ENCODE results near the gene HAS3. TPM values are rescaled to one million over a fixed set of nuclear protein-coding genes. Genes with fewer than 3 reads are reported as not detected.

HAS3 gene
- total RNA-seq, 3 donors from 2014 or later (not counting 1 experiment from before 2014, with no cell fraction given), result 1.8 to 2.5 (median 2.3) TPM

DNA sequence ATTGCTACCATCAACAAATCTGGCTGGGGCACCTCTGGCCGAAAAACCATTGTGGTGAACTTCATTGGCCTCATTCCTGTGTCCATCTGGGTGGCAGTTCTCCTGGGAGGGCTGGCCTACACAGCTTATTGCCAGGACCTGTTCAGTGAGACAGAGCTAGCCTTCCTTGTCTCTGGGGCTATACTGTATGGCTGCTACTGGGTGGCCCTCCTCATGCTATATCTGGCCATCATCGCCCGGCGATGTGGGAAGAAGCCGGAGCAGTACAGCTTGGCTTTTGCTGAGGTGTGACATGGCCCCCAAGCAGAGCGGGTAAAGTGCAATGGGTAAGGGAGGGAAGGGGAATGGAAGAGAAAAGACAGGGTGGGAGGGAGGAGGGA, 9.5 kb downstream of the HAS3 start:
- Histone ChIP-seq H3K9me3 (ENCODE audit: control insufficient read depth, insufficient read depth, low read length) (no peaks in the 10 kb centered on the region), H3K36me3 (ENCODE audit: control insufficient read depth, insufficient read depth, low read length) (peaks cover 47% of the 10 kb centered on the region), H3K27ac (ENCODE audit: low read length) (no peak overlapping the region), H3K4me1 (ENCODE audit: control insufficient read depth, insufficient read depth, low read length) (no peaks in the 10 kb centered on the region), H3K4me3 (ENCODE audit: low read length) (no peak overlapping the region), H3K27me3 (ENCODE audit: control insufficient read depth, insufficient read depth, low read length) (no peaks in the 10 kb centered on the region)
- H3K4me1 Mint-ChIP-seq, result peaks cover 0 to 10% of the 10 kb centered on the region in 2 donors
- no peak overlapping the region for H3K27ac Mint-ChIP-seq
- H3K4me3 Mint-ChIP-seq, result no peak overlapping the region
- no peaks in the 10 kb centered on the region for H3K36me3 Mint-ChIP-seq
- H3K27me3 Mint-ChIP-seq (ENCODE audit: low read depth in 2 of 2), result no peaks in the 10 kb centered on the region
- ATAC-seq (no peak), DNase-seq (no peak)
- WGBS (ENCODE audit: insufficient coverage), result 98% methylated on average over 6 of the region's 6 CpGs
- intact Hi-C loops (cut with micrococcal nuclease), result no loop called here
- no peaks in the 10 kb centered on the region for H3K9me3 Mint-ChIP-seq
- TF ChIP-seq, protein P1, sequence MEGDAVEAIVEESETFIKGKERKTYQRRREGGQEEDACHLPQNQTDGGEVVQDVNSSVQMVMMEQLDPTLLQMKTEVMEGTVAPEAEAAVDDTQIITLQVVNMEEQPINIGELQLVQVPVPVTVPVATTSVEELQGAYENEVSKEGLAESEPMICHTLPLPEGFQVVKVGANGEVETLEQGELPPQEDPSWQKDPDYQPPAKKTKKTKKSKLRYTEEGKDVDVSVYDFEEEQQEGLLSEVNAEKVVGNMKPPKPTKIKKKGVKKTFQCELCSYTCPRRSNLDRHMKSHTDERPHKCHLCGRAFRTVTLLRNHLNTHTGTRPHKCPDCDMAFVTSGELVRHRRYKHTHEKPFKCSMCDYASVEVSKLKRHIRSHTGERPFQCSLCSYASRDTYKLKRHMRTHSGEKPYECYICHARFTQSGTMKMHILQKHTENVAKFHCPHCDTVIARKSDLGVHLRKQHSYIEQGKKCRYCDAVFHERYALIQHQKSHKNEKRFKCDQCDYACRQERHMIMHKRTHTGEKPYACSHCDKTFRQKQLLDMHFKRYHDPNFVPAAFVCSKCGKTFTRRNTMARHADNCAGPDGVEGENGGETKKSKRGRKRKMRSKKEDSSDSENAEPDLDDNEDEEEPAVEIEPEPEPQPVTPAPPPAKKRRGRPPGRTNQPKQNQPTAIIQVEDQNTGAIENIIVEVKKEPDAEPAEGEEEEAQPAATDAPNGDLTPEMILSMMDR (IDR thresholded peaks at IDR 0.05), result no peak

DNA sequence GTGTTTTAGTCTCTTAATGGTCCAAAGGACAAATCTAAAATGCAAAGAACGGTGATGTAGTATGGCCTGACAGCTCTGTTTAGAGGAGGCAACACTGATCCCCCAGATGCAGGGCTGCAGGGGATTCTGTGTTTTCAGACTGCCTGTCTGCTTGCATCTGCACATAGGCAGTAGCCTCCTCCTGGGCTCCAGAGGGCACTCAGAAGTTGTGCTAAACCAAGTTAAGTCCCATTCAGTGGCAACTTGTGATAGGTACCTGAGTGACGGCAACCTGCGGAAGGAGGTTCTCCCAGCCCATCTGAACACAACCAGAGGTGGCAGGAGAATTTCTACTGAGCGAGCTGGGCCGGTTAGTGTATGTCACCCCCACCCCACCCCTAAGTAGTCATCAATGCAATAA, 9.9 kb downstream of the HAS3 start:
- no peak overlapping the region for H3K4me3 Mint-ChIP-seq
- WGBS (ENCODE audit: insufficient coverage), result 97% methylated on average over 5 of the region's 5 CpGs
- H3K27ac Mint-ChIP-seq, result no peak overlapping the region
- no peak overlapping the region for H3K4me3 ChIP-seq (ENCODE audit: low read length)
- H3K27ac ChIP-seq (ENCODE audit: low read length), result no peak overlapping the region
- ATAC-seq (no peak), DNase-seq (no peak)
- TF ChIP-seq, protein P1 (IDR thresholded peaks at IDR 0.05), result no peak
- peaks cover 0 to 10% of the 10 kb centered on the region in 2 donors for H3K4me1 Mint-ChIP-seq
- H3K4me1 ChIP-seq (ENCODE audit: control insufficient read depth, insufficient read depth, low read length), result no peaks in the 10 kb centered on the region
- H3K36me3 Mint-ChIP-seq, result no peaks in the 10 kb centered on the region
- peaks cover 50% of the 10 kb centered on the region for H3K36me3 ChIP-seq (ENCODE audit: control insufficient read depth, insufficient read depth, low read length)
- intact Hi-C loops (cut with micrococcal nuclease), result no loop called here
- H3K27me3 ChIP-seq (ENCODE audit: control insufficient read depth, insufficient read depth, low read length), result no peaks in the 10 kb centered on the region
- H3K9me3 ChIP-seq (ENCODE audit: control insufficient read depth, insufficient read depth, low read length), result no peaks in the 10 kb centered on the region
- H3K9me3 Mint-ChIP-seq, result no peaks in the 10 kb centered on the region
- no peaks in the 10 kb centered on the region for H3K27me3 Mint-ChIP-seq (ENCODE audit: low read depth in 2 of 2)

DNA sequence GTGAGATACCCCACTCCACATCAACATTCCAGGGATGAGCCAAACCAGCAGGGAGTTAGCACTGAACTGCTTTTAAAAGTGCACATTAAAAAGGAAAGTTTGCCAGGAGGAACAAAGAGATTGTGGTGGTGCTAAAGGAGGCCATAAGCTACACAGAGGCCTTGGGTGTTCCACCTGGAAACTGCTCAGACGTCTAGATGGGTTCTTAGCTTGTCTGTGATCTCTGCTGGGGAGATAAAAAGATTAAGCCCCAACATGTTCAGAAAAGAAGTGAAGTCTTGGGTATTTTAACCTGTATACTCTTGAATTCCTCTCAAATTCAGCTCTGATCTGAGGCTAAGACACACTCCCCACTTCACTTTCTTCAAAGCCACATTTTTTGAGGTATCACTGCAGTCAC, 10.4 kb downstream of the HAS3 start:
- Histone ChIP-seq H3K36me3 (ENCODE audit: control insufficient read depth, insufficient read depth, low read length) (peaks cover 53% of the 10 kb centered on the region), H3K4me1 (ENCODE audit: control insufficient read depth, insufficient read depth, low read length) (no peaks in the 10 kb centered on the region), H3K27ac (ENCODE audit: low read length) (no peak overlapping the region), H3K4me3 (ENCODE audit: low read length) (no peak overlapping the region), H3K27me3 (ENCODE audit: control insufficient read depth, insufficient read depth, low read length) (no peaks in the 10 kb centered on the region), H3K9me3 (ENCODE audit: control insufficient read depth, insufficient read depth, low read length) (no peaks in the 10 kb centered on the region)
- no peak overlapping the region for H3K4me3 Mint-ChIP-seq
- intact Hi-C loops (cut with micrococcal nuclease), result no loop called here
- TF ChIP-seq, protein P1 (IDR thresholded peaks at IDR 0.05), result no peak
- no peaks in the 10 kb centered on the region for H3K9me3 Mint-ChIP-seq
- DNase-seq (no peak), ATAC-seq (no peak)
- peaks cover 0 to 10% of the 10 kb centered on the region in 2 donors for H3K4me1 Mint-ChIP-seq
- H3K36me3 Mint-ChIP-seq, result no peaks in the 10 kb centered on the region
- H3K27me3 Mint-ChIP-seq (ENCODE audit: low read depth in 2 of 2), result no peaks in the 10 kb centered on the region
- no peak overlapping the region for H3K27ac Mint-ChIP-seq
- WGBS (ENCODE audit: insufficient coverage), result 42% methylated on average over 1 of the region's 1 CpG

DNA sequence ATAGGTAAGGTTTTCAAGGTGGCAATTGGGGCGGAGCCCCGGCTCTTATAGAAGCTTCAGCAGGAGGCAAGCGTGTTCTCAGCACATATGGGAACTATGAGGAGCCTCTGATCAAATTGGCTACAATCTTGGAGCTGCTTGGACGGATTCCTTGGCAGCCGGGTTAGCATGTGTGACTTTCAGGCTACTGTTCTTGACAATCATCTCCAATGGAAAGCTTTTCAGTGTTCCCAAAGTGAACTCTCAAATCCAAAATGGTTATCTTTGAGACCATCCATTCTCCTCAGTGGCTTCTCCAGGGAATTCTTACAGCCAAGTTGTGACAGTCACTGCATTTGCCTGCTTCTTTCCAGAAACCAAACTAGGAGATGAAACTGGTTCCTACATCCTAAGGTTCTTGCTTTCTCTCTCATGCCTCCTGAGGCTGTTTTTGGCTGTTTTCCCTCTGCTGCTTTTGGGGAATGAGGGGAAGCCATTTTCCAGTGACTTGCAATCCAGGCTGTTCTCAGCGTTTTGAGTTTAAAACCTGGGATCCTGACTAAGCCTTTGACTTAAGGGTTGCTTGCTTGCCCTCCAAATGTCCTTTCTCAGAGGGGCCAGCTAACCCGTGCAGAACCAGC, 10.9 kb downstream of the HAS3 start:
- 97% methylated on average over 7 of the region's 7 CpGs for WGBS (ENCODE audit: insufficient coverage)
- H3K4me1 Mint-ChIP-seq, result peaks cover 0 to 10% of the 10 kb centered on the region in 2 donors
- no peaks in the 10 kb centered on the region for H3K9me3 Mint-ChIP-seq
- H3K36me3 Mint-ChIP-seq, result no peaks in the 10 kb centered on the region
- H3K4me3 ChIP-seq (ENCODE audit: low read length), result no peak overlapping the region
- H3K27me3 Mint-ChIP-seq (ENCODE audit: low read depth in 2 of 2), result no peaks in the 10 kb centered on the region
- H3K4me3 Mint-ChIP-seq, result no peak overlapping the region
- TF ChIP-seq, protein P1 (IDR thresholded peaks at IDR 0.05), result no peak
- ATAC-seq, result no peak
- H3K36me3 ChIP-seq (ENCODE audit: control insufficient read depth, insufficient read depth, low read length), result peaks cover 58% of the 10 kb centered on the region
- no peak overlapping the region for H3K27ac ChIP-seq (ENCODE audit: low read length)
- no peaks in the 10 kb centered on the region for H3K4me1 ChIP-seq (ENCODE audit: control insufficient read depth, insufficient read depth, low read length)
- no peaks in the 10 kb centered on the region for H3K9me3 ChIP-seq (ENCODE audit: control insufficient read depth, insufficient read depth, low read length)
- no peak for DNase-seq
- no peak overlapping the region for H3K27ac Mint-ChIP-seq
- no peaks in the 10 kb centered on the region for H3K27me3 ChIP-seq (ENCODE audit: control insufficient read depth, insufficient read depth, low read length)
- intact Hi-C loops (cut with micrococcal nuclease), result no loop called here

Data from natural killer cell (primary cell).